ENCODE results near the gene NRP1. TPM values are rescaled to one million over a fixed set of nuclear protein-coding genes. Genes with fewer than 3 reads are reported as not detected.
"Not testable (repeated sequence)": the region's sequence is repeated elsewhere in the genome, so short reads cannot be mapped to it uniquely, and the experiment has no call there.

The NRP1 gene
- total and polyA plus RNA-seq, 2 of the 8 experiments (the other 6 are each of a cell fraction or from before 2014, with no cell fraction given): 1.2 to 2.1 TPM

DNA sequence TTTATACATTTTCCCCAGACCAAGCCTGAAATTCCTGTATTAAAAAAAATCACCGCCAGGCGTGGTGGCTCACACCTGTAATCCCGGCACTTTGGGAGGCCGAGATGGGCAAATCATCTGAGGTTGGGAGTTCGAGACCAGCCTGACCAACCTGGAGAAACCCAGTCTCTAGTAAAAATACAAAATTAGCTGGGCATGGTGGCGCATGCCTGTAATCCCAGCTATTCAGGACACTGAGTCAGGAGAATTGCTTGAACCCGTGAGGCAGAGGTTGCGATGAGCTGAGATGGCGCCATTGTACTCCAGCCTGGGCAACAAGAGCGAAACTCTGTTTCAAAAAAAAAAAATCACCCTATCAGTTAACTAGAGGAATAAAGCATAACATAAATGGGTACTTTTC lies 195.8 kb downstream of the NRP1 start:
- CTCF ChIA-PET (ENCODE audit: partially characterized antibody): interaction anchor here (0.6 to 1.8 kb wide), 5 partner anchors 14 to 707 kb away, joined by 3 to 8 read pairs (median 3); no protein-coding TSS in a partner anchor
- POLR2A ChIA-PET (ENCODE audit: partially characterized antibody): not testable (repeated sequence)

More for the DNA sequence above, 195.8 kb downstream of the NRP1 start:
- H3K27ac ChIP-seq (ENCODE audit: low read depth, low read length); H3K4ac ChIP-seq (replicated peaks; ENCODE audit: insufficient read length, low read depth, low read length); H3K79me1 ChIP-seq (ENCODE audit: low read depth, low read length); H3K4me1 ChIP-seq (replicated peaks in 1 of 4; ENCODE audit: control insufficient read depth in 3 of 4, insufficient read depth in 4 of 4, low read length in 3 of 4); H3K27me3 ChIP-seq (replicated peaks in 1 of 4; ENCODE audit: control insufficient read depth in 3 of 4, extremely low read depth in 1 of 4, insufficient read depth in 3 of 4, low read length in 3 of 4); H3K9ac ChIP-seq (replicated peaks in 1 of 4; ENCODE audit: extremely low read depth in 1 of 4, low read depth in 3 of 4, low read length in 3 of 4); H2BK120ac ChIP-seq (replicated peaks; ENCODE audit: low read depth, low read length); H3K79me2 ChIP-seq (ENCODE audit: control insufficient read depth in 1 of 2, insufficient read depth in 2 of 2, low read length in 2 of 2); H2BK5ac ChIP-seq (ENCODE audit: low read depth, low read length); H4K5ac ChIP-seq (ENCODE audit: insufficient read length, low read depth, low read length); H2AK5ac ChIP-seq (ENCODE audit: low read depth, low read length); H2AFZ ChIP-seq (ENCODE audit: low read length); FAIRE-seq; H3K9me3 ChIP-seq (ENCODE audit: insufficient read depth in 2 of 2, low read depth in 1 of 2, low read length in 1 of 2); H2BK20ac ChIP-seq (ENCODE audit: low read length); H2BK15ac ChIP-seq (ENCODE audit: low read length); H3K56ac ChIP-seq (replicated peaks; ENCODE audit: insufficient read length, low read depth, low read length); DNase-seq (ENCODE audit: low read depth in 1 of 2, low spot score in 2 of 2); H3K14ac ChIP-seq (ENCODE audit: insufficient read length); H3K23me2 ChIP-seq (ENCODE audit: low read depth, low read length); H3K36me3 ChIP-seq (ENCODE audit: control insufficient read depth in 2 of 4, insufficient read depth in 4 of 4, low read length in 3 of 4); H3K23ac ChIP-seq (ENCODE audit: insufficient read length); H3K18ac ChIP-seq (ENCODE audit: extremely low read depth, low read length); H3K4me2 ChIP-seq (ENCODE audit: insufficient read depth in 1 of 2, low read depth in 2 of 2, low read length in 2 of 2); H3K4me3 ChIP-seq (ENCODE audit: extremely low read depth in 1 of 4, insufficient read depth in 2 of 4, low read depth in 3 of 4, low read length in 4 of 4); H4K91ac ChIP-seq (replicated peaks; ENCODE audit: insufficient read length, low read length); H4K20me1 ChIP-seq (replicated peaks in 1 of 2; ENCODE audit: control insufficient read depth in 1 of 2, insufficient read depth in 2 of 2, low read length in 2 of 2); H2BK12ac ChIP-seq (ENCODE audit: low read depth, low read length); H4K8ac ChIP-seq (ENCODE audit: extremely low read depth, insufficient read depth, low read length): not testable (repeated sequence)
- 95% methylated on average over 10 of the region's 10 CpGs; no CpG with 5 or more reads in 1 of the 2 experiments for WGBS, 2 experiments (ENCODE audit: extremely low coverage in 1 of 2, insufficient coverage in 1 of 2, insufficient read length in 1 of 2, insufficient replicate concordance in 2 of 2, low coverage in 1 of 2, low lambda C conversion rate in 2 of 2, missing lambda C conversion rate in 1 of 2)
